H1 (cell line): ENCODE results near the gene NCAM1. TPM values are rescaled to one million over a fixed set of nuclear protein-coding genes. Genes with fewer than 3 reads are reported as not detected.

Source experiments
- EGR1 ChIP-seq: IDR thresholded peaks from 2 replicates; pipeline ENCODE4 v1.6.1; 2011; ENCODE audit warnings: low read depth, low read length, borderline replicate concordance
- polyA plus RNA-seq, 7 experiments: library from polyadenylated mRNA; depleted of rRNA in 3 of 7; stranded (reverse) in 5 of 7; unstranded in 2 of 7; fragments of >200 nt in 5 of 7; fragments of 200-250 nt in 2 of 7; gene quantifications; 1 replicate in 5 of 7; 2 replicates in 1 of 7; 4 replicates in 1 of 7; pipeline versions ENCODE4 v1.2.1 to v1.2.3, GENCODE V29; 2011 to 2013; ENCODE audit warnings: missing spikeins in 2 of 7, mixed read lengths in 2 of 7
- total RNA-seq: library from RNA; stranded (reverse); fragmentation: NEBNext Ultra II Directional; extraction: Animal tissue kit (Norgen Biotek cat#: 25700); gene quantifications from 2 replicates; pipeline ENCODE4 v1.2.1, GENCODE V29; 2021

Gene NCAM1
- total and polyA plus RNA-seq, 2 of the 8 experiments (the other 6 are each of a cell fraction or from before 2014, with no cell fraction given), result 3.1 to 4.3 TPM

GRCh38 chr11:112958670-112959069 lies 2.5 kb upstream of the NCAM1 start (continued):
- TF ChIP-seq EGR1, result no peak
- TF ChIP-seq, all 59 proteins: peak for 0
